Neural cell (in vitro differentiated cells): ENCODE results near the gene FAM43A.

ENCODE experiments used
- CTCF ChIP-seq: fragments of 450-650 bp; IDR thresholded peaks from 2 replicates; pipeline ENCODE4 v1.5.1; 2014; ENCODE audit warnings: antibody characterized with exemption, mild to moderate bottlenecking, moderate library complexity; ENCODE audit not compliant: poor library complexity, severe bottlenecking
- EP300 ChIP-seq: fragments of 450-650 bp; conservative IDR thresholded peaks from 2 replicates; pipeline ENCODE4 v1.6.1; 2014; ENCODE audit warnings: antibody characterized with exemption, mild to moderate bottlenecking, moderate library complexity; ENCODE audit not compliant: poor library complexity, severe bottlenecking
- EZH2 ChIP-seq: fragments of 200-600, 300-800 bp; shearing (Covaris generic), sonication (generic); IDR thresholded peaks from 2 replicates; pipeline ENCODE4 v1.6.1; 2014; ENCODE audit warnings: antibody characterized with exemption, low read length, borderline replicate concordance, mild to moderate bottlenecking; ENCODE audit not compliant: insufficient read depth, poor library complexity, severe bottlenecking
- MXI1 ChIP-seq: fragments of 450-650 bp; conservative IDR thresholded peaks from 2 replicates; pipeline ENCODE4 v1.6.1; 2014; ENCODE audit warnings: antibody characterized with exemption, mild to moderate bottlenecking; ENCODE audit not compliant: poor library complexity, severe bottlenecking
- POLR2AphosphoS5 ChIP-seq: IDR thresholded peaks from 2 replicates; pipeline ENCODE4 v1.6.1; 2012
- SMC3 ChIP-seq: fragments of 450-650 bp; conservative IDR thresholded peaks from 2 replicates; pipeline ENCODE4 v1.6.1; 2014; ENCODE audit warnings: antibody characterized with exemption, mild to moderate bottlenecking, moderate library complexity; ENCODE audit not compliant: poor library complexity
- TF ChIP-seq, protein P1 (sequence below): IDR thresholded peaks from 2 replicates; pipeline ENCODE4 v1.6.1; 2012; ENCODE audit warnings: borderline replicate concordance

DNA sequence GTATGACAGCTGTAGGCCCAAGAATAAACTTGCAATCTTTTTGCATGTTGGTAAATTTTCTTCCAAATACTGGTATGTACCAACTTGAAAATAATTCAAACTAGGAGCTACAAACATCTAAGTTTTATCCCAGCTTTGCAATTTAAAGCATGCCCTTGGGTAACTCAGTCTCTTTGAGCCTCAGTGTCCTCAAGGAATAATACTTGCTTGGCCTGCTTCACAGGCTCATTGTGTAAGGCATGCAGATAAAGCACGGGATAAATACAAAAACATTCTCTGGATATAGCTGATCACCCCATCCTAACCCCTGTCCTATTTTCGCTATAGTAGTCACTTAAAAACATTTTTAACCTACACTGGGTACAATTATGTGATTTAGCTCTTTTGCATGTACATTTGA lies 42.9 kb upstream of the FAM43A start:
- no peak for TF ChIP-seq SMC3
- no peak for TF ChIP-seq CTCF
- no peak for TF ChIP-seq EP300
- TF ChIP-seq EZH2: no peak
- TF ChIP-seq MXI1: no peak
- TF ChIP-seq POLR2AphosphoS5: no peak
- TF ChIP-seq, protein P1, sequence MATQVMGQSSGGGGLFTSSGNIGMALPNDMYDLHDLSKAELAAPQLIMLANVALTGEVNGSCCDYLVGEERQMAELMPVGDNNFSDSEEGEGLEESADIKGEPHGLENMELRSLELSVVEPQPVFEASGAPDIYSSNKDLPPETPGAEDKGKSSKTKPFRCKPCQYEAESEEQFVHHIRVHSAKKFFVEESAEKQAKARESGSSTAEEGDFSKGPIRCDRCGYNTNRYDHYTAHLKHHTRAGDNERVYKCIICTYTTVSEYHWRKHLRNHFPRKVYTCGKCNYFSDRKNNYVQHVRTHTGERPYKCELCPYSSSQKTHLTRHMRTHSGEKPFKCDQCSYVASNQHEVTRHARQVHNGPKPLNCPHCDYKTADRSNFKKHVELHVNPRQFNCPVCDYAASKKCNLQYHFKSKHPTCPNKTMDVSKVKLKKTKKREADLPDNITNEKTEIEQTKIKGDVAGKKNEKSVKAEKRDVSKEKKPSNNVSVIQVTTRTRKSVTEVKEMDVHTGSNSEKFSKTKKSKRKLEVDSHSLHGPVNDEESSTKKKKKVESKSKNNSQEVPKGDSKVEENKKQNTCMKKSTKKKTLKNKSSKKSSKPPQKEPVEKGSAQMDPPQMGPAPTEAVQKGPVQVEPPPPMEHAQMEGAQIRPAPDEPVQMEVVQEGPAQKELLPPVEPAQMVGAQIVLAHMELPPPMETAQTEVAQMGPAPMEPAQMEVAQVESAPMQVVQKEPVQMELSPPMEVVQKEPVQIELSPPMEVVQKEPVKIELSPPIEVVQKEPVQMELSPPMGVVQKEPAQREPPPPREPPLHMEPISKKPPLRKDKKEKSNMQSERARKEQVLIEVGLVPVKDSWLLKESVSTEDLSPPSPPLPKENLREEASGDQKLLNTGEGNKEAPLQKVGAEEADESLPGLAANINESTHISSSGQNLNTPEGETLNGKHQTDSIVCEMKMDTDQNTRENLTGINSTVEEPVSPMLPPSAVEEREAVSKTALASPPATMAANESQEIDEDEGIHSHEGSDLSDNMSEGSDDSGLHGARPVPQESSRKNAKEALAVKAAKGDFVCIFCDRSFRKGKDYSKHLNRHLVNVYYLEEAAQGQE: no peak
